ENCODE results near the gene MTFR2.

Gene MTFR2

GRCh38 chr6:136244061-136244616, 6.0 kb downstream of the MTFR2 start:
- no peak for TF ChIP-seq CTCF (IDR thresholded peaks at IDR 0.05; ENCODE audit: low read depth, low read length)
- in situ Hi-C loops (cut with HindIII; ENCODE audit: low sequenced_read_pairs): no loop called here
- no peak overlapping the region for H3K4me3 ChIP-seq (ENCODE audit: low read depth, low read length)
- no peak for DNase-seq (ENCODE audit: low read depth, low spot score)

- no peak for DNase-seq (ENCODE audit: low read depth, low spot score)
- H3K4me3 ChIP-seq (ENCODE audit: low read depth, low read length): no peak overlapping the region
- in situ Hi-C loops (cut with HindIII; ENCODE audit: low sequenced_read_pairs): no loop called here
- no peak for TF ChIP-seq CTCF (IDR thresholded peaks at IDR 0.05; ENCODE audit: low read depth, low read length)
These were observed 13.4 kb downstream of the MTFR2 start for GRCh38 chr6:136236466-136237293.

- TF ChIP-seq CTCF (IDR thresholded peaks at IDR 0.05; ENCODE audit: low read depth, low read length): no peak
- in situ Hi-C loops (cut with HindIII; ENCODE audit: low sequenced_read_pairs): no loop called here
- DNase-seq (ENCODE audit: low read depth, low spot score): peak; percentile 62
- H3K4me3 ChIP-seq (ENCODE audit: low read depth, low read length): no peak overlapping the region
These were observed 14.9 kb downstream of the MTFR2 start for GRCh38 chr6:136235233-136235564.

- in situ Hi-C loops (cut with HindIII; ENCODE audit: low sequenced_read_pairs): no loop called here
- no peak for TF ChIP-seq CTCF (IDR thresholded peaks at IDR 0.05; ENCODE audit: low read depth, low read length)
- DNase-seq (ENCODE audit: low read depth, low spot score): no peak
- no peak overlapping the region for H3K4me3 ChIP-seq (ENCODE audit: low read depth, low read length)
These were observed 17.4 kb downstream of the MTFR2 start for GRCh38 chr6:136232701-136233100.

GRCh38 chr6:136230219-136230853, 19.8 kb downstream of the MTFR2 start:
- no peak for TF ChIP-seq CTCF (IDR thresholded peaks at IDR 0.05; ENCODE audit: low read depth, low read length)
- DNase-seq (ENCODE audit: low read depth, low spot score): no peak

GRCh38 chr6:136228814-136229213, 21.3 kb downstream of the MTFR2 start:
- no peak overlapping the region for H3K4me3 ChIP-seq (ENCODE audit: low read depth, low read length)
- no peak for TF ChIP-seq CTCF (IDR thresholded peaks at IDR 0.05; ENCODE audit: low read depth, low read length)
- in situ Hi-C loops (cut with HindIII; ENCODE audit: low sequenced_read_pairs): no loop called here
- no peak for DNase-seq (ENCODE audit: low read depth, low spot score)

More at GRCh38 chr6:136230219-136230853, 19.8 kb downstream of the MTFR2 start:
- in situ Hi-C loops (cut with HindIII; ENCODE audit: low sequenced_read_pairs): no loop called here
- H3K4me3 ChIP-seq (ENCODE audit: low read depth, low read length): no peak overlapping the region

All from astrocyte of the spinal cord (primary cell).